ENCODE data around the gene PLK5.

- no peak for TF ChIP-seq MAX (IDR thresholded peaks at IDR 0.05; ENCODE audit: low read depth)
- TF ChIP-seq CTCF (IDR thresholded peaks at IDR 0.05), result no peak
- TF ChIP-seq POLR2AphosphoS5 (IDR thresholded peaks at IDR 0.05; ENCODE audit: low read depth, low read length), result no peak
- TF ChIP-seq REST (IDR thresholded peaks at IDR 0.05; ENCODE audit: low read depth, low read length), result no peak
- TF ChIP-seq RFX5 (IDR thresholded peaks at IDR 0.05; ENCODE audit: low read length), result no peak
- no peak for TF ChIP-seq MXI1 (IDR thresholded peaks at IDR 0.05; ENCODE audit: low read depth, low read length)
- no peak for TF ChIP-seq RXRA (IDR thresholded peaks at IDR 0.05; ENCODE audit: borderline replicate concordance, low read depth)
- no peak for TF ChIP-seq TCF12 (IDR thresholded peaks at IDR 0.05)
- no peak for TF ChIP-seq RAD21 (IDR thresholded peaks at IDR 0.05; ENCODE audit: low read length)
- no peak for TF ChIP-seq TEAD4 (IDR thresholded peaks at IDR 0.05; ENCODE audit: borderline replicate concordance, insufficient read depth)
- no peak for TF ChIP-seq FOSL2 (IDR thresholded peaks at IDR 0.05; ENCODE audit: borderline replicate concordance, low read depth)
Measured at GRCh38 chr19:1511318-1512317, 12.3 kb upstream of the PLK5 start.

Measured in SK-N-SH (cell line).